Ishikawa (cell line): Measurements from ENCODE around the gene EEFSEC.

Experiments
- CEBPB ChIP-seq: IDR thresholded peaks from 2 replicates; pipeline ENCODE4 v1.6.1; 2012
- CREB1 ChIP-seq: IDR thresholded peaks from 2 replicates; pipeline ENCODE4 v1.6.1; 2012; ENCODE audit warnings: low read depth
- EGR1 ChIP-seq: IDR thresholded peaks from 2 replicates; pipeline ENCODE4 v1.6.1; 2012
- EP300 ChIP-seq: IDR thresholded peaks from 2 replicates; pipeline ENCODE4 v1.6.1; 2012; ENCODE audit warnings: borderline replicate concordance
- FOXM1 ChIP-seq: IDR thresholded peaks from 2 replicates; pipeline ENCODE4 v1.6.1; 2012; ENCODE audit warnings: low read depth, borderline replicate concordance
- NFIC ChIP-seq: IDR thresholded peaks from 2 replicates; pipeline ENCODE4 v1.6.1; 2012
- RAD21 ChIP-seq: IDR thresholded peaks from 2 replicates; pipeline ENCODE4 v1.6.1; 2012; ENCODE audit warnings: low read depth
- TAF1 ChIP-seq: IDR thresholded peaks from 2 replicates; pipeline ENCODE4 v1.6.1; 2012; ENCODE audit warnings: low read depth, mild to moderate bottlenecking
- TEAD4 ChIP-seq: IDR thresholded peaks from 2 replicates; pipeline ENCODE4 v1.6.1; 2012
- YY1 ChIP-seq: IDR thresholded peaks from 2 replicates; pipeline ENCODE4 v1.6.1; 2012; ENCODE audit warnings: low read depth
- TF ChIP-seq, protein P1 (sequence below): IDR thresholded peaks from 2 replicates; pipeline ENCODE4 v1.6.1; 2012
- TF ChIP-seq, protein P2 (sequence below): IDR thresholded peaks from 2 replicates; pipeline ENCODE4 v1.6.1; 2012
- TF ChIP-seq, protein P3 (sequence below): IDR thresholded peaks from 2 replicates; pipeline ENCODE4 v1.6.1; 2012; ENCODE audit warnings: low read depth, mild to moderate bottlenecking

DNA sequence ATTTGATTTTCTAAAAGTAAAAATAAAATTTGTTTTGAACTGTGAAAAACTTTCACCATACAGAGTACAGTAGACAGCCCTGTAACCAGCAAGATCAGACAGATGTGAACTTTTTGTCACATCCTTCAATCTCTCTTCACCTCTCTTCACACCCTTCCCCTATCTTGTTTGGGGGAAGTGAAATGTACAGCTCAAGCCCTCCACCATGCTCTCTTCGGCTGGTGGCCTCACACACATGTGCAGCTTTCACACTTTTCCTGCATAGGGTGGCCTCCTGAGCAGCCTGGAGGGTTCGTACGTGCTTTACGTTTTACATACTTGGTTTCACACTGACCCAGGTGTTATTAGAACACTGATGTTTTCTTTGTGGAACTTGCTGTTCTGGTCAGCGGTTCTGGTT, 227.0 kb downstream of the EEFSEC start:
- TF ChIP-seq CREB1: no peak
- TF ChIP-seq EP300: no peak
- TF ChIP-seq, protein P1, sequence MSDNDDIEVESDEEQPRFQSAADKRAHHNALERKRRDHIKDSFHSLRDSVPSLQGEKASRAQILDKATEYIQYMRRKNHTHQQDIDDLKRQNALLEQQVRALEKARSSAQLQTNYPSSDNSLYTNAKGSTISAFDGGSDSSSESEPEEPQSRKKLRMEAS: no peak
- TF ChIP-seq TAF1: no peak
- no peak for TF ChIP-seq NFIC
- TF ChIP-seq CEBPB: no peak
- TF ChIP-seq RAD21: no peak
- TF ChIP-seq TEAD4: no peak
- TF ChIP-seq YY1: no peak
- no peak for TF ChIP-seq FOXM1
- TF ChIP-seq, protein P2, sequence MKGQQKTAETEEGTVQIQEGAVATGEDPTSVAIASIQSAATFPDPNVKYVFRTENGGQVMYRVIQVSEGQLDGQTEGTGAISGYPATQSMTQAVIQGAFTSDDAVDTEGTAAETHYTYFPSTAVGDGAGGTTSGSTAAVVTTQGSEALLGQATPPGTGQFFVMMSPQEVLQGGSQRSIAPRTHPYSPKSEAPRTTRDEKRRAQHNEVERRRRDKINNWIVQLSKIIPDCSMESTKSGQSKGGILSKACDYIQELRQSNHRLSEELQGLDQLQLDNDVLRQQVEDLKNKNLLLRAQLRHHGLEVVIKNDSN: no peak
- TF ChIP-seq, protein P3, sequence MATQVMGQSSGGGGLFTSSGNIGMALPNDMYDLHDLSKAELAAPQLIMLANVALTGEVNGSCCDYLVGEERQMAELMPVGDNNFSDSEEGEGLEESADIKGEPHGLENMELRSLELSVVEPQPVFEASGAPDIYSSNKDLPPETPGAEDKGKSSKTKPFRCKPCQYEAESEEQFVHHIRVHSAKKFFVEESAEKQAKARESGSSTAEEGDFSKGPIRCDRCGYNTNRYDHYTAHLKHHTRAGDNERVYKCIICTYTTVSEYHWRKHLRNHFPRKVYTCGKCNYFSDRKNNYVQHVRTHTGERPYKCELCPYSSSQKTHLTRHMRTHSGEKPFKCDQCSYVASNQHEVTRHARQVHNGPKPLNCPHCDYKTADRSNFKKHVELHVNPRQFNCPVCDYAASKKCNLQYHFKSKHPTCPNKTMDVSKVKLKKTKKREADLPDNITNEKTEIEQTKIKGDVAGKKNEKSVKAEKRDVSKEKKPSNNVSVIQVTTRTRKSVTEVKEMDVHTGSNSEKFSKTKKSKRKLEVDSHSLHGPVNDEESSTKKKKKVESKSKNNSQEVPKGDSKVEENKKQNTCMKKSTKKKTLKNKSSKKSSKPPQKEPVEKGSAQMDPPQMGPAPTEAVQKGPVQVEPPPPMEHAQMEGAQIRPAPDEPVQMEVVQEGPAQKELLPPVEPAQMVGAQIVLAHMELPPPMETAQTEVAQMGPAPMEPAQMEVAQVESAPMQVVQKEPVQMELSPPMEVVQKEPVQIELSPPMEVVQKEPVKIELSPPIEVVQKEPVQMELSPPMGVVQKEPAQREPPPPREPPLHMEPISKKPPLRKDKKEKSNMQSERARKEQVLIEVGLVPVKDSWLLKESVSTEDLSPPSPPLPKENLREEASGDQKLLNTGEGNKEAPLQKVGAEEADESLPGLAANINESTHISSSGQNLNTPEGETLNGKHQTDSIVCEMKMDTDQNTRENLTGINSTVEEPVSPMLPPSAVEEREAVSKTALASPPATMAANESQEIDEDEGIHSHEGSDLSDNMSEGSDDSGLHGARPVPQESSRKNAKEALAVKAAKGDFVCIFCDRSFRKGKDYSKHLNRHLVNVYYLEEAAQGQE: no peak
- no peak for TF ChIP-seq EGR1
